Vagina (tissue), 2 donors: ENCODE measurements around the gene RUNDC3A. TPM values are rescaled to one million over a fixed set of nuclear protein-coding genes. Genes with fewer than 3 reads are reported as not detected.

Experiments used
- DNase-seq, 2 donors: peaks; one replicate each; pipeline ENCODE4 v3.0.0-alpha.2; 2017; ENCODE audit errors: extremely low spot score in 2 of 2
- H3K27ac ChIP-seq: fragments of 200-600 bp; sonication (generic); one replicate; pipeline ENCODE4 v1.5.1; 2019
- H3K27me3 ChIP-seq: fragments of 200-600 bp; sonication (generic); one replicate; pipeline ENCODE4 v1.5.1; 2019
- H3K36me3 ChIP-seq, 2 donors: fragments of 200-600 bp; sonication (generic); one replicate each; pipeline ENCODE4 v1.5.1; 2017 to 2019
- H3K4me1 ChIP-seq: fragments of 200-600 bp; sonication (generic); one replicate; pipeline ENCODE4 v1.5.1; 2019
- H3K4me3 ChIP-seq, 2 donors: fragments of 200-600 bp; sonication (generic); 1 replicate in 1 of 2; 2 replicates in 1 of 2; pipeline ENCODE4 v1.5.1; 2016 to 2019
- H3K9me3 ChIP-seq: fragments of 200-600 bp; sonication (generic); one replicate; pipeline ENCODE4 v1.5.1; 2019
- POLR2A ChIP-seq, 2 donors: fragments of 450-650 bp; IDR thresholded peaks; one replicate each; pipeline ENCODE4 v1.6.1; 2017; ENCODE audit warnings: antibody characterized with exemption in 2 of 2, mild to moderate bottlenecking in 2 of 2, moderate library complexity in 2 of 2
- POLR2AphosphoS5 ChIP-seq, 2 donors: sonication (generic); formaldehyde crosslinking; IDR thresholded peaks; one replicate each; pipeline ENCODE4 v1.9.0; 2017; ENCODE audit warnings: antibody characterized with exemption in 2 of 2, mild to moderate bottlenecking in 2 of 2, low read depth in 1 of 2; ENCODE audit not compliant: insufficient read depth in 1 of 2
- intact Hi-C: fragments of 100-400 bp; cut with DNase I; formaldehyde crosslinking; loops from one replicate; pipeline ENCODE4 v1.15.1; 2023
- total RNA-seq: library from RNA; depleted of rRNA; stranded (reverse); fragments of >200 nt; gene quantifications from one replicate; pipeline ENCODE4 v1.2.3, GENCODE V29; 2016
- TF ChIP-seq, protein P1 (sequence below), 3 experiments: fragments of 450-650 bp in 2 of 3; fragments of 200-600 bp in 1 of 3; sonication (generic) in 1 of 3; IDR thresholded peaks; one replicate each; pipeline ENCODE4 v1.5.1; 2017 to 2019; ENCODE audit warnings: antibody characterized with exemption in 3 of 3, mild to moderate bottlenecking in 2 of 3, moderate library complexity in 2 of 3

RUNDC3A gene
- total RNA-seq, 1 donor from 2014 or later: 2.0 TPM

DNA sequence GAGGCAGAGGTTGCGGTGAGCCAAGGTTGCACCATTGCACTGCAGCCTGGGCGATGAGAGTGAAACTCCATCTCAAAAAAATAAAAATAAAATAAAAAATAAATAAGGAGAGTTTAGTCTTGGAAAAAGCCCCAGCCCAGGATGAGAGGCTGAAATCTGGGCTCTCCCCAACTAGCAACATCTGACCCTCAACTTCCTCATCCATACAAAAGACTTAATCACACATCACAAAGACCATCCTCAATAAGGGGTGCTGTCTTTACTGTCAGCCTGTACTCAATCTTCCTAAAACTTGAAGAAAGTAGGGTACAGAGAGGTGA, 29.1 kb upstream of the RUNDC3A start:
- TF ChIP-seq, protein P1, sequence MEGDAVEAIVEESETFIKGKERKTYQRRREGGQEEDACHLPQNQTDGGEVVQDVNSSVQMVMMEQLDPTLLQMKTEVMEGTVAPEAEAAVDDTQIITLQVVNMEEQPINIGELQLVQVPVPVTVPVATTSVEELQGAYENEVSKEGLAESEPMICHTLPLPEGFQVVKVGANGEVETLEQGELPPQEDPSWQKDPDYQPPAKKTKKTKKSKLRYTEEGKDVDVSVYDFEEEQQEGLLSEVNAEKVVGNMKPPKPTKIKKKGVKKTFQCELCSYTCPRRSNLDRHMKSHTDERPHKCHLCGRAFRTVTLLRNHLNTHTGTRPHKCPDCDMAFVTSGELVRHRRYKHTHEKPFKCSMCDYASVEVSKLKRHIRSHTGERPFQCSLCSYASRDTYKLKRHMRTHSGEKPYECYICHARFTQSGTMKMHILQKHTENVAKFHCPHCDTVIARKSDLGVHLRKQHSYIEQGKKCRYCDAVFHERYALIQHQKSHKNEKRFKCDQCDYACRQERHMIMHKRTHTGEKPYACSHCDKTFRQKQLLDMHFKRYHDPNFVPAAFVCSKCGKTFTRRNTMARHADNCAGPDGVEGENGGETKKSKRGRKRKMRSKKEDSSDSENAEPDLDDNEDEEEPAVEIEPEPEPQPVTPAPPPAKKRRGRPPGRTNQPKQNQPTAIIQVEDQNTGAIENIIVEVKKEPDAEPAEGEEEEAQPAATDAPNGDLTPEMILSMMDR (IDR thresholded peaks at IDR 0.05): no peak
- no peak for TF ChIP-seq POLR2A (IDR thresholded peaks at IDR 0.05)
- TF ChIP-seq POLR2AphosphoS5 (IDR thresholded peaks at IDR 0.05; ENCODE audit: insufficient read depth in 1 of 2, low read depth in 1 of 2): no peak
- no peaks in the 10 kb centered on the region for H3K9me3 ChIP-seq
- intact Hi-C loops: no loop called here
- no peaks in the 10 kb centered on the region for H3K36me3 ChIP-seq
- no peaks in the 10 kb centered on the region for H3K27me3 ChIP-seq
- DNase-seq: no peak
- H3K4me1 ChIP-seq: no peaks in the 10 kb centered on the region
- no peak overlapping the region for H3K4me3 ChIP-seq
- H3K27ac ChIP-seq: no peak overlapping the region

DNA sequence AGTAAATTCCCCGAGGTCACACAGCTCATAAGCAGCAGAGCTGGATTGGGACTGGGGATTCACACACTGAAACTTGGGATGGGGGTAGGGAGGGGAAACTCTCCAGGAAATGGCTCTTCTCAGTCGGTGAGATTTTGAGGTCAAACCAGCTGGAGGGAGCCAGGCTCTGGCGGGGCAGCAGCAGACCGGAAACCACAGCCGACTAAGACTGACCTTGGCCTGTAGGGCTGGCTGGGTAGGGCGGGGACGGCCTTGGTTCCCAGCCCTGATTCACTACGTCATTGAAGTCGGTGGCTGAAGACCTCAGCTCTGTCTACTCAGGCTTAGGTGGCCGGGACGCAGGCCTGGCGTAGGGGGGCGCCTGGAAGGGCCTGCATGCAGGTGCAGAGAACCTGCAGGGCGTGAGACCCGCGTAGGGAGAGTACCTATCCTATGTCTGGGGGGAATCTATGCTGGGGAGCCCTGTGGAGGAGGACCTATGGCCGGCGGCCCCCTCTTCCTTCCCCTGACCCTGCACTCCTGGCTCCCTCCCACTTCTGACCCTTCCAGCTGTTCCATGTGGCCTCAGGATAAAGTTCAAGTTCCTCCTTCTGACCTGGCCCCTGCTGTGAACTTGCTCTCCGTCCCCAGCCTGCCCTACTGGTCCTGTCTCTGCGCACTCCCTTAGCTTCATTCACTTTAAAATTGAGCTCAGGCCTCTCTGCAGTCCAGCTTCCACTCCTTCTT, 28.6 kb upstream of the RUNDC3A start:
- peak in 1 of 2 donors; percentile 48 for TF ChIP-seq POLR2AphosphoS5 (IDR thresholded peaks at IDR 0.05; ENCODE audit: insufficient read depth in 1 of 2, low read depth in 1 of 2)
- TF ChIP-seq POLR2A (IDR thresholded peaks at IDR 0.05): no peak
- TF ChIP-seq, protein P1 (IDR thresholded peaks at IDR 0.05): no peak

DNA sequence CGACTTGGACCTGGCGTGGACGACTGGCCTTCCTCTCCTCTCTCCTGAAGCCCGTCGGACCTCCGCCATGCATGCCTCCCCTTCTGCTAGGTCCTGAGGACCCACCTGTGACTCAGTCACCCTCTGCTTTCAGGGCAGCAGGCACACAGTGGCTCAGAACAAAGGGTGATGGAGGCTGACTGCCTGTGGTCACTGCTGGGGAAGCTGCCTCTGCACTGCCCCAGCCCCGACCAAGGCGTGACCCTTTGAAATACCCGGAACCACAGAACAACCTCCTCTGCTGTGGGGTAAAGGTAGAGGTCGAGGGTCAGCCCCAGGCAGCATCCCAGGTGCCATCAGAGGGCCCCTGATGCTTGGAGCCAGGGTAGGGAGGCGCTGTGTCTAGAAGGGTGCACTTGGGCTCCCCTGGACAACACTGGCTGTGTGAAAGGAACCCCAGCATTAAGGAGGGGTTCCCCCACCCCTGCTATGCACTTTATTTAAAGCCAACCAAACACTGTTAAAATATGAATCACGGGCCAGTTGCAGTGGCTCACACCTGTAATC, 27.9 kb upstream of the RUNDC3A start:
- H3K9me3 ChIP-seq: no peaks in the 10 kb centered on the region
- no peak overlapping the region for H3K4me3 ChIP-seq
- H3K4me1 ChIP-seq: no peaks in the 10 kb centered on the region
- no peak overlapping the region for H3K27ac ChIP-seq
- no peaks in the 10 kb centered on the region for H3K27me3 ChIP-seq
- H3K36me3 ChIP-seq: no peaks in the 10 kb centered on the region
- DNase-seq: no peak
- TF ChIP-seq POLR2AphosphoS5 (IDR thresholded peaks at IDR 0.05; ENCODE audit: insufficient read depth in 1 of 2, low read depth in 1 of 2) (no peak), POLR2A (IDR thresholded peaks at IDR 0.05) (no peak)
- TF ChIP-seq, protein P1 (IDR thresholded peaks at IDR 0.05): no peak
- intact Hi-C loops: no loop called here

More for the DNA sequence above, 28.6 kb upstream of the RUNDC3A start:
- Histone ChIP-seq H3K4me1 (no peaks in the 10 kb centered on the region), H3K27ac (no peak overlapping the region), H3K36me3 (no peaks in the 10 kb centered on the region), H3K9me3 (no peaks in the 10 kb centered on the region), H3K4me3 (no peak overlapping the region), H3K27me3 (no peaks in the 10 kb centered on the region)
- no peak for DNase-seq
- intact Hi-C loops: no loop called here

DNA sequence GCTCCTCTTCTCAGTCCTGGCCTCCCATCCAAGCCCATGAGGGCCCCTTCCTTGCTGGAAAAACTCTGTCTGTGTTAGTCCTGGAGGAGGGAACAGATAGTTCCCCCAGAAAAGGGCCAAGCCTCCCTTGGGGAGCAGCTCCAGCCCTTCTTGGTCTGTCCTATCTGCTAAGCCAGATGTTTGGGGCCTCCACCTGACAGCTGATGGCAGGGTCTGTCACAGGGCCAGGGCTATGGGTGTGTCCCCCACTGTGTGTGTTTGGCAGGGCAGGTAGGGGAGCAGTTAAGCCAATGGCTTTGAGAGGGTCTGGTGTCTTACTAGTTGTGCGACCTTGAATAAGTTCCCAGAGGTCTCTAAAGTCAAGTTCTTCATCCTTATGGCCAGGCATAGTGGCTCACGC, 26.8 kb upstream of the RUNDC3A start:
- no peaks in the 10 kb centered on the region for H3K9me3 ChIP-seq
- DNase-seq: no peak
- no peaks in the 10 kb centered on the region for H3K4me1 ChIP-seq
- no peaks in the 10 kb centered on the region for H3K36me3 ChIP-seq
- H3K27me3 ChIP-seq: no peaks in the 10 kb centered on the region
- no peak overlapping the region for H3K27ac ChIP-seq
- intact Hi-C loops: no loop called here
- no peak overlapping the region for H3K4me3 ChIP-seq
- TF ChIP-seq, protein P1 (IDR thresholded peaks at IDR 0.05): no peak
- TF ChIP-seq POLR2AphosphoS5 (IDR thresholded peaks at IDR 0.05; ENCODE audit: insufficient read depth in 1 of 2, low read depth in 1 of 2) (no peak), POLR2A (IDR thresholded peaks at IDR 0.05) (no peak)

DNA sequence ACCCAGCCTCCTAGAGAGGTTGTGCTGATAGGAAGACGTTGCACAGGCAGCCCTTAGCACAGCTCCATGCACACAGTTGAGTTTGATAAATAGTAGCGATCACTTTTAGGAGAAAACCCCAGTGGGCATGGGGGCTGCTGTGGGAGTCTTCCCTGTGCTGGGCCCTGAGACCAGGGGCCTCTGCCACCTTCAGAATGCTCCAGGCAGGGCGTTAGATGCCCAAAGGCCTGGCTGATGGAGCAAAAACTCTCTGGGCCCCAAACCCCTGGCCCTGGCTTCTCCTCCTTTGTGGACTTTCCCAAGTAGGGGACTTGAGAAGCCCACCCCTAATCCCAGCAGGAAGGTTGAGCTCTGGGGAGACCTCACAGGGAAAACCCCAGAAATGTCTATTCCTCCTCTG, 26.1 kb upstream of the RUNDC3A start:
- Histone ChIP-seq H3K9me3 (no peaks in the 10 kb centered on the region), H3K4me1 (no peaks in the 10 kb centered on the region), H3K27me3 (no peaks in the 10 kb centered on the region), H3K27ac (no peak overlapping the region), H3K4me3 (no peak overlapping the region), H3K36me3 (no peaks in the 10 kb centered on the region)
- intact Hi-C loops: no loop called here
- DNase-seq: no peak
- TF ChIP-seq POLR2AphosphoS5 (IDR thresholded peaks at IDR 0.05; ENCODE audit: insufficient read depth in 1 of 2, low read depth in 1 of 2) (no peak), POLR2A (IDR thresholded peaks at IDR 0.05) (no peak)
- TF ChIP-seq, protein P1 (IDR thresholded peaks at IDR 0.05): no peak
